ENCODE measurements around the gene ASCC1.

Gene ASCC1

DNA sequence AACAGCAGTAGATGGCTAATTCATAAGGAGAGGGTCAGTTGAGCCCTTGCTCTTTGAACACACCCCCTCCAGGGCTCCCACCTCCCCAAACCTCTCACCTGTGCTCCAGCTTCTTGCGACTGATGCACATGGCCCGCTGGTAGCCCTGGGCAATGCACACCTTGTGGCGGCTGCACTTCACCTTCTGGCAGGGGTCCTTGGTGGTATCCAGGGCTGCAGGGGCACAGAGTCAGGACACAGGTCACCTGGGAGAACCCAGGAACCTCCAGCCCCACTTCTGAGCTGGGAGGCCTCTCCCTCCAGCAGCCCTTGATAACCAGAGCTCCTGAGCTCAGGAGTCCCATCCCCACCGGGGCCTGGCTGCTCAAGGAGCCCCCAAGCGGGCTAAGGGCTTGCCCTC lies 144.0 kb downstream of the ASCC1 start:
- H3K9me3 ChIP-seq (ENCODE audit: control insufficient read depth, insufficient read depth, low read length): no peaks in the 10 kb centered on the region
- H3K27me3 ChIP-seq (ENCODE audit: control insufficient read depth, insufficient read depth, low read length): no peaks in the 10 kb centered on the region
- H3K4me3 ChIP-seq (ENCODE audit: low read depth, low read length): no peak overlapping the region
- no peaks in the 10 kb centered on the region for H3K36me3 ChIP-seq (ENCODE audit: control insufficient read depth, insufficient read depth, low read length)
- H3K9ac ChIP-seq (ENCODE audit: low read depth, low read length): no peak overlapping the region
- H3K4me1 ChIP-seq (ENCODE audit: control insufficient read depth, insufficient read depth, low read length): no peaks in the 10 kb centered on the region

DNA sequence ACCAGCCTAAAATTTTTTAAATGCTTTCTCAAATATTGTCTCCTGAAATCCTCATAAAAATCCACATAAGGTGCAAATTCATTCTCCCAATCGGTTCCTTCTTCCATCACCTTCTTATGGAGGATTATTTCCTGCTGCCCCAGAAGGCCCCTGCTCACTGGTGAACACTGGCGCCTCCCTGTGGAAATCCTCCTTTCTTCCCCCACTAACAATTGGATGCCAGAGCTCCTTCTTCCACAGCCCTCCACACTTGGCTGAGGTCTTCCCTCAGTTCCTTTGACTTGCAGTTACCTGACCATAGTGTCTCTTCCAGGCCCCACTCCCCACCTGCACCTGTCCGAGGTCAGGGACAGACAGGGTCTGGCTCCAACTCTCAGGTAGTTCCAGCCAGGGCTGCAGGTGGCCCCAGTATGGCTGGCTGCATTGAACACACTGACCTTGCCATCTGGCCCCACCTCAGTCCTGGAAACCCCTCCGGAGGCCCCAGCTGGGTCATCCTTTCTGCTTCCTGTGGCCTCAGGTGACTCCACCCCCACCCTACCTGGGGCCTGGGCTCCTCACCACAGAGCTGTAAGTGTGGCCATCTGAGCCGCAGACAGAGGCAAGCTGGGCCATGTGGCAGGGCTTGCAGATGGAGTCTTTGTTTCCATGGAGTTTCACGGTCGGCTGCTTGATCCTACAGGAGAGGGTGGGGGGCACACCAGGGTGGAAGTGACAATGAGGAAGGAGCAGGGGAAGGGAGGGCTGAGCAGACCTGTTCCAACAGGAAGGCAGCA lies 146.1 kb downstream of the ASCC1 start:
- no peaks in the 10 kb centered on the region for H3K9me3 ChIP-seq (ENCODE audit: control insufficient read depth, insufficient read depth, low read length)
- no peak overlapping the region for H3K9ac ChIP-seq (ENCODE audit: low read depth, low read length)
- H3K4me3 ChIP-seq (ENCODE audit: low read depth, low read length): no peak overlapping the region
- no peaks in the 10 kb centered on the region for H3K27me3 ChIP-seq (ENCODE audit: control insufficient read depth, insufficient read depth, low read length)
- H3K36me3 ChIP-seq (ENCODE audit: control insufficient read depth, insufficient read depth, low read length): no peaks in the 10 kb centered on the region
- H3K4me1 ChIP-seq (ENCODE audit: control insufficient read depth, insufficient read depth, low read length): no peaks in the 10 kb centered on the region

DNA sequence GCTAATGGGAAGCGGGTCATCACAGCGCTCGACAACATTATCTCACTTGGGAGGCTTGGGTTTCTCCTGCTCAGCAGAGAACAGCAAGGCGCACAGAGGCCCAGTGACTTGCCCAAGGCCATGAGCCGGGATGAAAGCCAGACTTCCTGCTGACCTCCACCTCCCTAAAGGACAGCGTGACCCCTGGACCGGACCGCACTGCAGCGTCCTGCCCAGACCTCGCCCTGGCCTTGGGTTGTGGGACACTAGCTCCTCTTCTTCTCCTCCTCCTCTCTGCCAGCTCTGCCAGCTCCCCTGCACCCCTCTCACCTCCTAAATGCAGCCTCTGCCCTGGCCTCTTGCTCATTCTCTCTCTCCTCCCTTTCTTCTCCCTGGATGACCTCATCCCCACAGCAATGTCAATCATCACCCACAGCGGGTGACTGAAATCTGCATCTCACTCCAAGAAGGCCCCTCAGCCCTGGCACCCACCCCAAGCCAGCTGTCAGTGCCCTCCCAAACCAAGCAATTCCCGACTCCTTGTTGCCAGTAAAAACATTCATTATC lies 147.1 kb downstream of the ASCC1 start:
- Histone ChIP-seq H3K27me3 (ENCODE audit: control insufficient read depth, insufficient read depth, low read length) (no peaks in the 10 kb centered on the region), H3K4me3 (ENCODE audit: low read depth, low read length) (no peak overlapping the region), H3K9me3 (ENCODE audit: control insufficient read depth, insufficient read depth, low read length) (no peaks in the 10 kb centered on the region), H3K4me1 (ENCODE audit: control insufficient read depth, insufficient read depth, low read length) (no peaks in the 10 kb centered on the region), H3K9ac (ENCODE audit: low read depth, low read length) (no peak overlapping the region), H3K36me3 (ENCODE audit: control insufficient read depth, insufficient read depth, low read length) (no peaks in the 10 kb centered on the region)

DNA sequence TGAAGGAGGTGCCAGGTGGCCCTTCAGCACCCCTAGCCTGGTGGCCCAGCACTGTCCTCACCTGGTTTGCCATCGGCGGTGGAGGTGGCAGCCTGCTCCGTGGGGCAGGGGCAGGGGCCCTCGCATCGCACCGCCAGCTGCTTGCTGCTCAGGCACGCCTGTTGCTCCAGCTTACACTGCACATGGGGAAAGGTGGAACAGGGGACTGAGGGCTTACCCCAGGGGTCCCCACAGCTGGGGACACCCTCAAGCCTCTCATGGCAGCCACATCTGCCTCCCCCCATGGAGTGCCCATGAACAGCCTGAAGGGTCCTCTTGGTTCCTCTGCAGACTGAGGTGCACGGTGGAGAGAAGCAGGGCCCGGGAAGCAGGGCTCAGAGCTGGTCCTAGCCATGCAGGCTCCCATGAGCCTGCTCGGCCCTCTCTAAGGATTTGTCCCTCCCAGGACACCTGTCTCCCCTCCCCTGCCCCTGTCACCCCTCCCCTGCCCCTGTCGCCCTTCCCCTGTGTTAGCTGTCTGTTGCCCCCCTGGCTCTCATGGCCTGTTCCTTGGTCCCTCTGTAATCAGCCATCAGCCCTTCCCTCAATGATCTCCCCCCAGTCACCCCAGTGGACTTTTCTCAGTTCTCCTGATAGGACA lies 147.8 kb downstream of the ASCC1 start:
- Histone ChIP-seq H3K36me3 (ENCODE audit: control insufficient read depth, insufficient read depth, low read length) (no peaks in the 10 kb centered on the region), H3K4me1 (ENCODE audit: control insufficient read depth, insufficient read depth, low read length) (no peaks in the 10 kb centered on the region), H3K27me3 (ENCODE audit: control insufficient read depth, insufficient read depth, low read length) (no peaks in the 10 kb centered on the region), H3K4me3 (ENCODE audit: low read depth, low read length) (no peak overlapping the region), H3K9ac (ENCODE audit: low read depth, low read length) (no peak overlapping the region), H3K9me3 (ENCODE audit: control insufficient read depth, insufficient read depth, low read length) (no peaks in the 10 kb centered on the region)

DNA sequence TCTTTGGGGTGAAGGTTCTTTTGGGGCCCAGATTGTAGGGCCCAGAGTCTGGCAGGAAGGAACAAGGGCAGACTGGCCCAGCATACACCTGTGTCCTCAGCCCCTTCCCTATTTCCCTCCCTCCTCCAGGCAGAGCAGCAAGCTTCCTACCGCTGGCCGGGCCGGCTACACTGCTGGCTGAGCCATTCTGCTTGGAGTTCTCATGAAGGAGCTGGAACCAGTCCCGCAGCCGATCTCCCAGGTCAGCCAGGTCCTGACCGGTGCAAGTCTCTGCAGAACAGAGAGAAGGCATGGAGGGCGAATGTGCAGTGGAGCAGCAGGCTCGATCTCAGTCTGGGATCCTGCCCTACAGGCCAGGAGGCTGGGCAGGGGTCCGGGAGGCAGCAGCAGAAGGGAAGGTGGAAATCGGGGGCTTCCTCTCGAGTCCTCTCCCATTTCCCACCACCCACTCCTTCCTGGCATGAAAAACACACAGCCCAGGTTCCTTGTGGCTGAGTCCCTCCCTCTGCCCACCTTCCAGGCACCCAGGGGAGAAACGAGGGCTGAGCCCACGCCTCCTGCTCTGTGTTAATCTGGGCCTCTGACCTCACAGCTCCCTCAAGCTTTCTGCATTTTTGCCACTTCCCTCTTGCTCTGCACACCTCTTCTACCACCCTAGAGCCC lies 148.5 kb downstream of the ASCC1 start:
- Histone ChIP-seq H3K9ac (ENCODE audit: low read depth, low read length) (no peak overlapping the region), H3K27me3 (ENCODE audit: control insufficient read depth, insufficient read depth, low read length) (no peaks in the 10 kb centered on the region), H3K4me3 (ENCODE audit: low read depth, low read length) (no peak overlapping the region)

DNA sequence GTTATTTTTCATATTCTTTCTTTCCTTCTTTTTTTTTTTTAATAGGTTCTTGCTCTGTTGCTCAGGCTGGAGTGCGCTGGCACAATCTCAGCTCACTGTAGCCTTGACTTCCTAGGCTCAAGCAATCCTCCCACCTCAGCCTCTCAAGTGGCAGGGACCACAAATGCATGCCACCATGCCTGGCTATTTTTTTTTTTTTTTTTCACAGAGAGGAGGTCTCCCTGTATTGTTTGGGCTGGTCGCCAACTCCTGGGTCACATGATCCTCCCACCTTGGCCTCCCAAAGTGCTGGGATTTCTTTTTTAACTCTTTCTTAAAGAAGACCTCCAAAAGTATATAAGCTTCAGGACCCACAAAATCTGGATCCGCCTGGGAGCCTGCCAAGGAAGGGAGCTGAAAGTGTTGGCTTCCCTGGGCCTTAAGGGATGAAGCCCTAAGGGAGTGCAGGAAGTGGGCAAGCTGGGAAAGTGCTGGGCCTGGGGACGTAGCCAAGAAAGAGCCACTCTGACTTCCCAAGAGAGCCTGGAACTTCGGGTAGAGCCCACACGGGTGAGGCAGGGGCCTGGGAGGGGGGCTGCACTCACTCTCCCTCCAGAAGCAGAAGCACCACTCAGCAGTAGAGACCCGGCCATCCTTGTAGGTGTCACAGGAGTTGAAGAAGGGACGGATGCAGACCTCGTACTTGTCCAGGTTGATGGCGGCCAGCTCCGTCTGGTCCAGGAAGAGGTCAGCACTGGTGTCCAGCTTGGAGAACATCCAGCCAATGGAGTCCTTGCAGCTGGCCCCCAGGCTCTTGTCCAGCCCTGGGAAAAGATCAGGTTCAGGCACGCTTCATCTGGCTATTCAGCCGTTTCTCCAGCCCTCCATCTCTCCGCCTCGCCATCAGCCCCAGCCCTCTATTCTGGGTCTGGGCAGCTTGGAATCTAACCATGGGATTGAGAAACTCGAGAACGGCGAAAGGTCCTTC lies 149.5 kb downstream of the ASCC1 start:
- H3K9me3 ChIP-seq (ENCODE audit: control insufficient read depth, insufficient read depth, low read length): no peaks in the 10 kb centered on the region
- H3K27me3 ChIP-seq (ENCODE audit: control insufficient read depth, insufficient read depth, low read length): no peaks in the 10 kb centered on the region
- H3K4me3 ChIP-seq (ENCODE audit: low read depth, low read length): no peak overlapping the region
- no peaks in the 10 kb centered on the region for H3K4me1 ChIP-seq (ENCODE audit: control insufficient read depth, insufficient read depth, low read length)
- no peaks in the 10 kb centered on the region for H3K36me3 ChIP-seq (ENCODE audit: control insufficient read depth, insufficient read depth, low read length)
- no peak overlapping the region for H3K9ac ChIP-seq (ENCODE audit: low read depth, low read length)

More for the DNA sequence above, 148.5 kb downstream of the ASCC1 start:
- no peaks in the 10 kb centered on the region for H3K9me3 ChIP-seq (ENCODE audit: control insufficient read depth, insufficient read depth, low read length)
- no peaks in the 10 kb centered on the region for H3K36me3 ChIP-seq (ENCODE audit: control insufficient read depth, insufficient read depth, low read length)
- H3K4me1 ChIP-seq (ENCODE audit: control insufficient read depth, insufficient read depth, low read length): no peaks in the 10 kb centered on the region

DNA sequence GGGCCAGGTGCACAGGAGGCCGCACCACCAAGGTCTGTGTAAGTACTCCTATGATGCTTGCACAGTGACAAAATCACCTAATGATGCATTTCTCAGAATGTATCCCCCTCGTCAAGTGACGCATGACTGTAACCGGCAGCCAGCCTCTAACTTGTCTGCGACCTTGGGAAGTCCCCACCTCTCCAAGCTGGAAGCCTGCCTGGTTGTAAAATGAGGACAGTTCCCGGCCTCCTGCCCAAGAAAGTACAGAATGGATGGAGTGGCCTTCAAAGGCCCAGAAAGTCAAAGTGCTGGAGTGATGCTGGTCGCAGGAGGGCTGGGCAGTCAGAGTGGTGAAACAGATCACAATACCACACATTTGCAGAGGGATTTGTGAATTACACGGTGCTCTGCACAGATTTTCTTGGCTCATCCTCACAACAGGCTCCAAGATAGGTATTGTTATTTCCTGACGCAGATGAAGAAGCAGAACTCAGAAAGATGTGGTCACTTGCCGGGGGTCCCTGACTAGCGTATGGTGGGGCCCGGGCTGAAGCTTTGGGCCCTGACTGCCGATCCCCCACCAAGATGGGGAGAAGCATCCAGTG lies 150.5 kb downstream of the ASCC1 start:
- no peaks in the 10 kb centered on the region for H3K36me3 ChIP-seq (ENCODE audit: control insufficient read depth, insufficient read depth, low read length)
- H3K27me3 ChIP-seq (ENCODE audit: control insufficient read depth, insufficient read depth, low read length): no peaks in the 10 kb centered on the region
- no peak overlapping the region for H3K4me3 ChIP-seq (ENCODE audit: low read depth, low read length)
- H3K9ac ChIP-seq (ENCODE audit: low read depth, low read length): no peak overlapping the region
- no peaks in the 10 kb centered on the region for H3K9me3 ChIP-seq (ENCODE audit: control insufficient read depth, insufficient read depth, low read length)
- H3K4me1 ChIP-seq (ENCODE audit: control insufficient read depth, insufficient read depth, low read length): no peaks in the 10 kb centered on the region

DNA sequence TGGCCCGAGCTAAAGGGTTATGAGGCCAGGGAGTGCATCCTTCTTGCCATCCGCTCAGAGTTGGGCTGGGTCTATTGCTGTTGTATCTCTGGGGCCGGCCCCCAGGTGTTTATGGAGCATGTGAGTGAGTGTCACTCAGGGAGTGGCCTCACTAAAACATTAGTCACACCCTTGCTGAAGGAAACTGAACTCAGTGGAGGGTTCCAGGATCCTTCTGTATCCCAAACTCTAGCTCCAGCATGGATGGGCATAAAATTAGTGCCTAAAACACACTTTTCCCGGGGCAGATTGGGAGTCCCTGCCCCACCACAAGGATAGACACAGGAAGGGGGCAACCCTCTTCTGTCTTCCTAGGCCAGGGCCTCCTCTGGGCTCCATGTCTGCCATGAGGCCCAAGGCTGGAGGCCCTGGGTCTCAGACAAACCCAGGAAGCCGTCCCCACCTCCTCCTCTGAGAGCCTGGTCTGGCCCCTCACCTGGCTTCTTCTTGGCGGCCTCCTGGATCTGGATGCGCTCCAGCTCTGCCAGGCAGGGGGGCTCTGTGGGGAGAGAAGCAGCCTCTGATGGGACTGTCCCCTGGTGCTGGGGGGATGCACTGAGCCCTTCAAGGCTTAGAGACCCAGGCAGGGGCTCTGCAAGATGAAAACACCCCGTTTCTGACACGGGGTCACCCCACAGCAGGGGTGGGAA lies 152.2 kb downstream of the ASCC1 start:
- no peaks in the 10 kb centered on the region for H3K36me3 ChIP-seq (ENCODE audit: control insufficient read depth, insufficient read depth, low read length)
- no peaks in the 10 kb centered on the region for H3K27me3 ChIP-seq (ENCODE audit: control insufficient read depth, insufficient read depth, low read length)
- H3K4me1 ChIP-seq (ENCODE audit: control insufficient read depth, insufficient read depth, low read length): no peaks in the 10 kb centered on the region
- H3K9ac ChIP-seq (ENCODE audit: low read depth, low read length): no peak overlapping the region
- H3K4me3 ChIP-seq (ENCODE audit: low read depth, low read length): no peak overlapping the region
- H3K9me3 ChIP-seq (ENCODE audit: control insufficient read depth, insufficient read depth, low read length): no peaks in the 10 kb centered on the region

DNA sequence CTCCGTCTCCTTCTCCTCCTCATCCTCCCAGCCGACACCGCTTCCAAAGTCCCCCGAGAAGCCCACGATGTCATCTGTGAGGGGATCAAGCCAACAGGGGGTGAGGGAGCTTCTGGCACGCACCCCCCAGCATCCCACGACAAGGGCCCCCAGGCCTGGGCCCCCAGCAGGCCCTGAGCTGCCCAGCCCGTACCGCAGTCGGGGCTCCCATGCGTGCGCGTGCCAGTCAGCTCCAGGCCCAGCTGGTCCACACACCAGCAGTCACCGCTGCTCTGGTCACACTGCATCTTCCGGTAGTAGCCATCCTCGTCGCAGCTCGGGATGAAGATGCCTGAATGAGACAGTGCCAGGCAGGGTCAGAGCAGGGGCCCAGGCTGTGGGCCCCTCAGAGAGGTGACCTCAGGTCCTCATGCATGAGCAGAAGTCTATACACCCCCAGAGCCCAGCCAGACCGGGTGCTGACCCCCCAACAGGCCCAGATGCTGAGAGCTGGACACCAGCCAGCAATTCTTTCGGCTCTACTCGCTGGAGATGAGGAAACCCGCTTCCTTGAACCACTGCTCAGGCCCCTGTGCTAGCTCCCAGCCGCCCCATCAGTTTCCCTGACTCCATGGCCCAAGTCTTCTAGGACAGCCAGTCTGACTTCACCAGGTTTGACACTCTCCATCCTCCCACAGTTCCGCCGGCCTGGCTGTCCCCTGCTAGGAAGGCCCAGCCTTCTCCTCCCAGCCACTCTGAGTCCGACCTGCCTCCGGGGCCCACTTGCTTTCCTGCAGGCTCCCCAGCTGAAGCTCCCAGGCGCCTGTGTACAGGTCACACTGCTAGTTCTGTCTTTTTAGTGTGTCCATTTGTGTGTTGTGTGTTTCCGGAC lies 153.0 kb downstream of the ASCC1 start:
- Histone ChIP-seq H3K27me3 (ENCODE audit: control insufficient read depth, insufficient read depth, low read length) (no peaks in the 10 kb centered on the region), H3K9me3 (ENCODE audit: control insufficient read depth, insufficient read depth, low read length) (no peaks in the 10 kb centered on the region), H3K9ac (ENCODE audit: low read depth, low read length) (no peak overlapping the region), H3K36me3 (ENCODE audit: control insufficient read depth, insufficient read depth, low read length) (no peaks in the 10 kb centered on the region), H3K4me3 (ENCODE audit: low read depth, low read length) (no peak overlapping the region), H3K4me1 (ENCODE audit: control insufficient read depth, insufficient read depth, low read length) (no peaks in the 10 kb centered on the region)

DNA sequence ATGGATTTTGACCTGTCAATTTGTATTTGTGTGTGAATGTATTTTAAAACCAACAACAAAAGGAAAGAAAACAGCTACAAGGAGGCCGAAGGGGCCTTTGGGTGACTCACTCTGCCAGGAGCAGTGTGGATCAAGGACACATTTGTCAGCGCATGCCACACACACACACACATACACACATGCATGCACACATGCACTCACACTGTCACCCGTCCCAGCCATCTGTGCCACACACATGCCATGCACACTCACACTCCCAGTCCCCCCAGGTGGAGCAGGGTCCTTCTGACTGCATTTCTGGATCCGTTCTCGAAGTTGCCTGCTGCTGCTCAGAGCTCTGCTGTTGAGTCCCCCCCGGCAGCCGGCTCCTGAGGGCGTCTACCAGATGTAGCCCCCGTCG lies 153.7 kb downstream of the ASCC1 start:
- H3K36me3 ChIP-seq (ENCODE audit: control insufficient read depth, insufficient read depth, low read length): no peaks in the 10 kb centered on the region
- no peaks in the 10 kb centered on the region for H3K9me3 ChIP-seq (ENCODE audit: control insufficient read depth, insufficient read depth, low read length)
- H3K27me3 ChIP-seq (ENCODE audit: control insufficient read depth, insufficient read depth, low read length): no peaks in the 10 kb centered on the region
- H3K9ac ChIP-seq (ENCODE audit: low read depth, low read length): no peak overlapping the region
- no peak overlapping the region for H3K4me3 ChIP-seq (ENCODE audit: low read depth, low read length)
- H3K4me1 ChIP-seq (ENCODE audit: control insufficient read depth, insufficient read depth, low read length): no peaks in the 10 kb centered on the region

Measured in iPS-15b (cell line).